Measurements from ENCODE around the gene LCAT.

DNA sequence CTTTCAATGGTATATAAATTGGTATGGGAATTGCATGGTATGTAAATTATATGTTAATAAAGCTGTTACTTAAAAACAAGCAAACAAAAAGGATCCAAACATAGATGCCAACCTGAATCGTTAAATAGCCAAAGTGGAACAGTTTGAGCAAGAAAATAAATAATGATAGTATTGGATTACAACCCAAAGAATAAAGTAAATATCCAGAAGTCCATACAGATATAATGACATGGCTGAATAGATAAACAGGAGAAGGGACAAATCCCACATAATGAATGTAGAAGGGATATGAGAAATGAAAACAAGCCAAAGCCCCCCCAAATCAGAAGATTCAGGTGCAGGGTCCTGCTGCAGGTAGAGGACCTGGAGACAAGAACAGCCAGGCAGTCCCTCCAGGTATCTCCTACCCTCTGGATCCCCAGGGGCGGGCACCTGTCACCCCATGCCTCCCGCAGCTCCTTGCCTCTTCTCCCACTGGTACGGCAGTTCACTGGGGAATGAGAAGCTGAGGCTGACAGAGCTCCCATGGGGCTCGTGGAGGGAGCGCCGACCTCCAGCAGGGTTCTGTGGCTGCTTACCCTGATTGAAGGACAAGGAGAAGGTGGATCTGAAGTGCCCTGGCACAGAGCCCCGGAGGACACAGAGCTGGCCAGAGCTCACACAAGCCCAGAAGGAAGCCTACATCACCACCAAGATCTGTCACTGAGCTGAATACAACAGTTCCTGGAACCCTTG lies 9.9 kb upstream of the LCAT start:
- TF ChIP-seq, protein P1, sequence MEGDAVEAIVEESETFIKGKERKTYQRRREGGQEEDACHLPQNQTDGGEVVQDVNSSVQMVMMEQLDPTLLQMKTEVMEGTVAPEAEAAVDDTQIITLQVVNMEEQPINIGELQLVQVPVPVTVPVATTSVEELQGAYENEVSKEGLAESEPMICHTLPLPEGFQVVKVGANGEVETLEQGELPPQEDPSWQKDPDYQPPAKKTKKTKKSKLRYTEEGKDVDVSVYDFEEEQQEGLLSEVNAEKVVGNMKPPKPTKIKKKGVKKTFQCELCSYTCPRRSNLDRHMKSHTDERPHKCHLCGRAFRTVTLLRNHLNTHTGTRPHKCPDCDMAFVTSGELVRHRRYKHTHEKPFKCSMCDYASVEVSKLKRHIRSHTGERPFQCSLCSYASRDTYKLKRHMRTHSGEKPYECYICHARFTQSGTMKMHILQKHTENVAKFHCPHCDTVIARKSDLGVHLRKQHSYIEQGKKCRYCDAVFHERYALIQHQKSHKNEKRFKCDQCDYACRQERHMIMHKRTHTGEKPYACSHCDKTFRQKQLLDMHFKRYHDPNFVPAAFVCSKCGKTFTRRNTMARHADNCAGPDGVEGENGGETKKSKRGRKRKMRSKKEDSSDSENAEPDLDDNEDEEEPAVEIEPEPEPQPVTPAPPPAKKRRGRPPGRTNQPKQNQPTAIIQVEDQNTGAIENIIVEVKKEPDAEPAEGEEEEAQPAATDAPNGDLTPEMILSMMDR (IDR thresholded peaks at IDR 0.05; ENCODE audit: low read depth, low read length), result no peak
- no peak for TF ChIP-seq EZH2phosphoT487 (IDR thresholded peaks at IDR 0.05; ENCODE audit: low read depth)
